22Rv1 (cell line): Measurements from ENCODE around the gene C4orf51.

ENCODE experiments used
- H3K27ac ChIP-seq: fragments of 450-650 bp; 2 replicates; pipeline ENCODE4 v1.5.1; 2017
- CTCF ChIP-seq: fragments of 450-650 bp; IDR thresholded peaks from 2 replicates; pipeline ENCODE4 v1.5.1; 2017; ENCODE audit warnings: mild to moderate bottlenecking
- ZFX ChIP-seq: fragments of 450-650 bp; IDR thresholded peaks from 2 replicates; pipeline ENCODE4 v1.6.1; 2017; ENCODE audit warnings: antibody characterized with exemption, borderline replicate concordance

Gene C4orf51

GRCh38 chr4:145763399-145763798, 83.5 kb downstream of the C4orf51 start:
- H3K27ac ChIP-seq, result no peak overlapping the region
- TF ChIP-seq CTCF (no peak), ZFX (no peak)

GRCh38 chr4:145766273-145766672, 86.3 kb downstream of the C4orf51 start:
- H3K27ac ChIP-seq, result no peak overlapping the region

GRCh38 chr4:145769450-145770037, 89.6 kb downstream of the C4orf51 start:
- H3K27ac ChIP-seq, result no peak overlapping the region
- TF ChIP-seq CTCF, result no peak
- no peak for TF ChIP-seq ZFX

More at GRCh38 chr4:145766273-145766672, 86.3 kb downstream of the C4orf51 start:
- TF ChIP-seq ZFX (no peak), CTCF (no peak)

GRCh38 chr4:145770124-145770523, 90.2 kb downstream of the C4orf51 start:
- no peak for TF ChIP-seq ZFX
- TF ChIP-seq CTCF, result no peak
- no peak overlapping the region for H3K27ac ChIP-seq

- no peak overlapping the region for H3K27ac ChIP-seq
- TF ChIP-seq CTCF (no peak), ZFX (no peak)
Observed at GRCh38 chr4:145772347-145772746, 92.4 kb downstream of the C4orf51 start.

GRCh38 chr4:145773581-145774234, 93.8 kb downstream of the C4orf51 start:
- H3K27ac ChIP-seq, result no peak overlapping the region
- no peak for TF ChIP-seq ZFX
- no peak for TF ChIP-seq CTCF

- no peak overlapping the region for H3K27ac ChIP-seq
- no peak for TF ChIP-seq CTCF
Observed at GRCh38 chr4:145774473-145774872, 94.5 kb downstream of the C4orf51 start.
